Panc1 (cell line): Measurements from ENCODE around the gene CHRNG. TPM values are rescaled to one million over a fixed set of nuclear protein-coding genes. Genes with fewer than 3 reads are reported as not detected.

Experiments used
- ATAC-seq: fragments of 200-7000 bp; cut with Tn5 transposase; 2 replicates; pipeline ENCODE4 v1.9.1; 2020; ENCODE audit warnings: mild to moderate bottlenecking, moderate library complexity
- BruUV-seq: library from RNA; stranded (reverse); fragments of 400-500 nt; replicated peaks from 2 replicates; lab custom pipeline; 2021; lab: Mats Ljungman, UMichigan
- CTCF ChIA-PET: fragments of 300-600 bp; sonication (Branson Sonifier 250); formaldehyde crosslinking; loops from one replicate; lab custom pipeline; 2022; ENCODE audit warnings: antibody characterized with exemption; lab: Charles Lee
- POLR2A ChIA-PET: fragments of 300-600 bp; sonication (Branson Sonifier 250); formaldehyde crosslinking; loops from one replicate; lab custom pipeline; 2022; ENCODE audit warnings: antibody characterized with exemption; lab: Charles Lee
- DNase-seq: peaks from one replicate; pipeline ENCODE4 v3.0.0-alpha.2; 2010; ENCODE audit warnings: low read depth, low spot score
- H3K27ac ChIP-seq: 2 replicates; pipeline ENCODE4 v1.5.1; 2011; ENCODE audit warnings: mild to moderate bottlenecking, low read length, inconsistent platforms
- H3K27me3 ChIP-seq: fragments of 200-500 bp; sonication (Bioruptor generic); 2 replicates; pipeline ENCODE4 v1.6.0; 2014; ENCODE audit warnings: low read length, inconsistent platforms; ENCODE audit not compliant: control insufficient read depth, insufficient read depth
- H3K36me3 ChIP-seq: fragments of 200-500 bp; sonication (Bioruptor generic); 2 replicates; pipeline ENCODE4 v1.5.1; 2014; ENCODE audit warnings: inconsistent platforms, mild to moderate bottlenecking, low read length, moderate library complexity; ENCODE audit not compliant: control insufficient read depth, insufficient read depth
- H3K4me1 ChIP-seq: 2 replicates; pipeline ENCODE4 v1.5.1; 2011; ENCODE audit warnings: inconsistent platforms, mild to moderate bottlenecking, low read length, moderate library complexity; ENCODE audit not compliant: control insufficient read depth, insufficient read depth
- H3K4me3 ChIP-seq, 2 experiments: 2 replicates each; pipeline ENCODE4 v1.5.1; 2011 to 2012; ENCODE audit warnings: low read depth in 2 of 2, low read length in 2 of 2, mild to moderate bottlenecking in 2 of 2, inconsistent platforms in 1 of 2, moderate library complexity in 1 of 2
- H3K9me3 ChIP-seq: fragments of 200-500 bp; sonication (Bioruptor generic); 2 replicates; pipeline ENCODE4 v1.5.1; 2014; ENCODE audit warnings: low read depth, mild to moderate bottlenecking, inconsistent platforms, low read length, moderate library complexity; ENCODE audit not compliant: control insufficient read depth, insufficient read depth
- CTCF ChIP-seq: fragments of 450-650 bp; IDR thresholded peaks from 2 replicates; pipeline ENCODE4 v1.5.1; 2017; ENCODE audit warnings: mild to moderate bottlenecking
- POLR2AphosphoS5 ChIP-seq: IDR thresholded peaks from 2 replicates; pipeline ENCODE4 v1.6.1; 2012; ENCODE audit warnings: mild to moderate bottlenecking, low read depth, low read length, moderate library complexity
- REST ChIP-seq, 2 experiments: IDR thresholded peaks; 2 replicates each; pipeline ENCODE4 v1.6.1; 2011 to 2012; ENCODE audit warnings: low read depth in 2 of 2, control low read depth in 1 of 2, low read length in 1 of 2, mild to moderate bottlenecking in 1 of 2, moderate library complexity in 1 of 2; ENCODE audit not compliant: insufficient read depth in 1 of 2
- SIN3A ChIP-seq: IDR thresholded peaks from 2 replicates; pipeline ENCODE4 v1.6.1; 2012; ENCODE audit warnings: low read depth, mild to moderate bottlenecking, low read length, moderate library complexity, borderline replicate concordance; ENCODE audit not compliant: insufficient read depth
- TCF7L2 ChIP-seq: IDR thresholded peaks from 2 replicates; pipeline ENCODE4 v1.6.1; 2011; ENCODE audit warnings: mild to moderate bottlenecking, low read depth, low read length, inconsistent platforms
- in situ Hi-C: cut with HindIII; loops from 2 replicates; pipeline ENCODE4 v1.10.0; 2016; ENCODE audit warnings: low sequenced_read_pairs, low pct_unique_long_range_greater_than_20kb
- intact Hi-C: fragments of 100-400 bp; cut with micrococcal nuclease; formaldehyde crosslinking; loops from one replicate; pipeline ENCODE4 v1.10.0; 2022; ENCODE audit not compliant: unreplicated experiment
- total RNA-seq: library from RNA; stranded (reverse); gene quantifications from one replicate; pipeline ENCODE4 v1.2.1, GENCODE V29; 2021; ENCODE audit not compliant: unreplicated experiment

Gene CHRNG
- total RNA-seq, 1 experiment from 2014 or later: not detected

GRCh38 chr2:232534940-232535651 is 4.4 kb upstream of the CHRNG start:
- ChIA-PET POLR2A (no interaction called here), CTCF (no interaction called here)
- TF ChIP-seq POLR2AphosphoS5: no peak
- H3K4me3 ChIP-seq: no peak overlapping the region
- no peaks in the 10 kb centered on the region for H3K27me3 ChIP-seq
- DNase-seq: no peak
- no peaks in the 10 kb centered on the region for H3K36me3 ChIP-seq
- BruUV-seq: no TSS peak
- no peak overlapping the region for H3K27ac ChIP-seq
- in situ Hi-C loops: no loop called here
- 0 out of 2 replicates have a peak, but pooled peaks have one; percentile 27 for ATAC-seq
- intact Hi-C loops: no loop called here
- H3K9me3 ChIP-seq: no peaks in the 10 kb centered on the region; the same call in 1 of the 2 replicates
- no peaks in the 10 kb centered on the region for H3K4me1 ChIP-seq

- CTCF ChIA-PET: no interaction called here
- H3K27me3 ChIP-seq: no peaks in the 10 kb centered on the region
- H3K4me3 ChIP-seq: no peak overlapping the region
- no peaks in the 10 kb centered on the region for H3K4me1 ChIP-seq
- ATAC-seq (no peak), DNase-seq (no peak)
- no peak for TF ChIP-seq POLR2AphosphoS5
- no peak for TF ChIP-seq REST (IDR thresholded peaks at IDR 0.05; ENCODE audit: insufficient read depth in 1 of 2, low read depth in 2 of 2, low read length in 1 of 2)
- no peak for TF ChIP-seq CTCF
- no peak for TF ChIP-seq TCF7L2
- TF ChIP-seq SIN3A: no peak
- intact Hi-C loops (no loop called here), in situ Hi-C loops (no loop called here)
- BruUV-seq: no TSS peak
- no peak overlapping the region for H3K27ac ChIP-seq
- POLR2A ChIA-PET: no interaction called here
- H3K9me3 ChIP-seq: no peaks in the 10 kb centered on the region; the same call in 1 of the 2 replicates
- no peaks in the 10 kb centered on the region for H3K36me3 ChIP-seq
Measured at GRCh38 chr2:232535761-232536530, 3.5 kb upstream of the CHRNG start.
